Measurements from ENCODE around the gene FAM168B.

The FAM168B gene

GRCh38 chr2:131032393-131032836 lies 60.8 kb downstream of the FAM168B start:
- Histone ChIP-seq H3K4me3 (ENCODE audit: low read length) (no peak overlapping the region), H3K36me3 (replicated peaks; ENCODE audit: insufficient read depth, low read length) (no peaks in the 10 kb centered on the region), H3F3A (ENCODE audit: insufficient read depth, low read length) (no peaks in the 10 kb centered on the region), H2AFZ (ENCODE audit: low read length) (no peak overlapping the region), H3K4me1 (ENCODE audit: low read length) (no peaks in the 10 kb centered on the region), H3K27ac (ENCODE audit: low read length) (no peak overlapping the region), H3K27me3 (replicated peaks; ENCODE audit: insufficient read depth, low read length) (no peaks in the 10 kb centered on the region), H3K79me2 (ENCODE audit: low read length) (no peaks in the 10 kb centered on the region), H4K20me1 (ENCODE audit: insufficient read depth, low read length) (no peaks in the 10 kb centered on the region), H3K9me2 (replicated peaks; ENCODE audit: insufficient read depth, low read length) (no peaks in the 10 kb centered on the region), H3K9me3 (replicated peaks; ENCODE audit: insufficient read depth, low read length) (no peaks in the 10 kb centered on the region), H3K9ac (ENCODE audit: low read length) (no peak overlapping the region), H3K4me2 (ENCODE audit: low read depth, low read length) (no peak overlapping the region)
- DNase-seq, result no peak
- TF ChIP-seq EZH2phosphoT487 (IDR thresholded peaks at IDR 0.05; ENCODE audit: low read length) (no peak), EZH2 (optimal IDR thresholded peaks at IDR 0.05; ENCODE audit: low read depth, low read length) (no peak), CTCF (IDR thresholded peaks at IDR 0.05; ENCODE audit: low read length) (no peak)

GRCh38 chr2:131031875-131032274 lies 61.4 kb downstream of the FAM168B start:
- DNase-seq, result no peak
- Histone ChIP-seq H3K9me3 (replicated peaks; ENCODE audit: insufficient read depth, low read length) (no peaks in the 10 kb centered on the region), H2AFZ (ENCODE audit: low read length) (no peak overlapping the region), H3F3A (ENCODE audit: insufficient read depth, low read length) (no peaks in the 10 kb centered on the region), H3K36me3 (replicated peaks; ENCODE audit: insufficient read depth, low read length) (no peaks in the 10 kb centered on the region), H3K27me3 (replicated peaks; ENCODE audit: insufficient read depth, low read length) (no peaks in the 10 kb centered on the region), H3K4me1 (ENCODE audit: low read length) (no peaks in the 10 kb centered on the region), H4K20me1 (ENCODE audit: insufficient read depth, low read length) (no peaks in the 10 kb centered on the region), H3K27ac (ENCODE audit: low read length) (no peak overlapping the region), H3K9ac (ENCODE audit: low read length) (no peak overlapping the region), H3K4me2 (ENCODE audit: low read depth, low read length) (no peak overlapping the region), H3K9me2 (replicated peaks; ENCODE audit: insufficient read depth, low read length) (no peaks in the 10 kb centered on the region), H3K4me3 (ENCODE audit: low read length) (no peak overlapping the region), H3K79me2 (ENCODE audit: low read length) (no peaks in the 10 kb centered on the region)
- TF ChIP-seq CTCF (IDR thresholded peaks at IDR 0.05; ENCODE audit: low read length) (no peak), EZH2 (optimal IDR thresholded peaks at IDR 0.05; ENCODE audit: low read depth, low read length) (no peak), EZH2phosphoT487 (IDR thresholded peaks at IDR 0.05; ENCODE audit: low read length) (no peak)

- Histone ChIP-seq H3K27ac (ENCODE audit: low read length) (no peak overlapping the region), H3K9ac (ENCODE audit: low read length) (no peak overlapping the region), H3F3A (ENCODE audit: insufficient read depth, low read length) (no peaks in the 10 kb centered on the region), H3K4me1 (ENCODE audit: low read length) (no peaks in the 10 kb centered on the region), H2AFZ (ENCODE audit: low read length) (no peak overlapping the region), H3K79me2 (ENCODE audit: low read length) (no peaks in the 10 kb centered on the region), H3K27me3 (replicated peaks; ENCODE audit: insufficient read depth, low read length) (no peaks in the 10 kb centered on the region), H3K36me3 (replicated peaks; ENCODE audit: insufficient read depth, low read length) (no peaks in the 10 kb centered on the region), H3K9me2 (replicated peaks; ENCODE audit: insufficient read depth, low read length) (no peaks in the 10 kb centered on the region), H4K20me1 (ENCODE audit: insufficient read depth, low read length) (no peaks in the 10 kb centered on the region), H3K4me3 (ENCODE audit: low read length) (no peak overlapping the region), H3K4me2 (ENCODE audit: low read depth, low read length) (no peak overlapping the region), H3K9me3 (replicated peaks; ENCODE audit: insufficient read depth, low read length) (no peaks in the 10 kb centered on the region)
- TF ChIP-seq CTCF (IDR thresholded peaks at IDR 0.05; ENCODE audit: low read length) (no peak), EZH2phosphoT487 (IDR thresholded peaks at IDR 0.05; ENCODE audit: low read length) (no peak), EZH2 (optimal IDR thresholded peaks at IDR 0.05; ENCODE audit: low read depth, low read length) (no peak)
- DNase-seq, result no peak
Observed at GRCh38 chr2:131031431-131031841, 61.8 kb downstream of the FAM168B start.

Data from MM.1S (cell line).